ENCODE data around the gene RPL37. TPM values are rescaled to one million over a fixed set of nuclear protein-coding genes. Genes with fewer than 3 reads are reported as not detected.

RPL37 gene
- total RNA-seq, 1 donor = 164 TPM

GRCh38 chr5:40784027-40784653, 50.9 kb downstream of the RPL37 start:
- TF ChIP-seq, protein P1, sequence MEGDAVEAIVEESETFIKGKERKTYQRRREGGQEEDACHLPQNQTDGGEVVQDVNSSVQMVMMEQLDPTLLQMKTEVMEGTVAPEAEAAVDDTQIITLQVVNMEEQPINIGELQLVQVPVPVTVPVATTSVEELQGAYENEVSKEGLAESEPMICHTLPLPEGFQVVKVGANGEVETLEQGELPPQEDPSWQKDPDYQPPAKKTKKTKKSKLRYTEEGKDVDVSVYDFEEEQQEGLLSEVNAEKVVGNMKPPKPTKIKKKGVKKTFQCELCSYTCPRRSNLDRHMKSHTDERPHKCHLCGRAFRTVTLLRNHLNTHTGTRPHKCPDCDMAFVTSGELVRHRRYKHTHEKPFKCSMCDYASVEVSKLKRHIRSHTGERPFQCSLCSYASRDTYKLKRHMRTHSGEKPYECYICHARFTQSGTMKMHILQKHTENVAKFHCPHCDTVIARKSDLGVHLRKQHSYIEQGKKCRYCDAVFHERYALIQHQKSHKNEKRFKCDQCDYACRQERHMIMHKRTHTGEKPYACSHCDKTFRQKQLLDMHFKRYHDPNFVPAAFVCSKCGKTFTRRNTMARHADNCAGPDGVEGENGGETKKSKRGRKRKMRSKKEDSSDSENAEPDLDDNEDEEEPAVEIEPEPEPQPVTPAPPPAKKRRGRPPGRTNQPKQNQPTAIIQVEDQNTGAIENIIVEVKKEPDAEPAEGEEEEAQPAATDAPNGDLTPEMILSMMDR (IDR thresholded peaks at IDR 0.05; ENCODE audit: insufficient read depth, low read length) = no peak
- H3K4me3 ChIP-seq (ENCODE audit: low read depth, low read length) = no peak overlapping the region
- DNase-seq (ENCODE audit: low read depth) = no peak

DNA sequence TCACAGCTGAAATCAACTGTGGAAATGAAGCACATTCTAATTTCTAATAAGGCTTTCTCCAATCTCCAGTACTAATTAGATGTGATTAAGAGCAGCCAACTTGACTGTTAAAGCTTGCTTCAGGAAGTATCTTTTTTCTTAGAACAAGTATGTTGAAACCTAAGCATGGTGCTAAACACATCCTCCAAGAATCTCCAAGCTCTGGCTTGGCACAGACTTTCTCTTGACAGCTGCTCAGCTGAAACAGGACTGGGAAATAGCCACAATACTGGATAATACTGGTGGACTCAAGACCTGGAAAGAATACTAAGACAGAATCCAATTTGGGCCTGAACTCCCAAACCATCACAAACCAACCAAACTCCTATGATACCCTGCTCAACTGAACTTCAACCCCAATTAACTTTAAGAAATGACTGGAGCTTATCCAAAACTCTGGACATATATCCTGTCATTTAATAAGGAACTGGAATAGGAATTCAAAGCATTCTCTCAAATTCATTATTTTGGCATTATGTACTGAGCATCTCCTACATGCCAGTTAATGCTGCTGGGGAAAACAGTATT, 53.1 kb downstream of the RPL37 start:
- DNase-seq (ENCODE audit: low read depth) = peak; percentile 85

GRCh38 chr5:40780858-40781257, 54.2 kb downstream of the RPL37 start:
- no peak overlapping the region for H3K4me3 ChIP-seq (ENCODE audit: low read depth, low read length)
- no peak for DNase-seq (ENCODE audit: low read depth)
- TF ChIP-seq, protein P1 (IDR thresholded peaks at IDR 0.05; ENCODE audit: insufficient read depth, low read length) = no peak

More for the DNA sequence above, 53.1 kb downstream of the RPL37 start:
- TF ChIP-seq, protein P1 (IDR thresholded peaks at IDR 0.05; ENCODE audit: insufficient read depth, low read length) = no peak
- H3K4me3 ChIP-seq (ENCODE audit: low read depth, low read length) = no peak overlapping the region

DNA sequence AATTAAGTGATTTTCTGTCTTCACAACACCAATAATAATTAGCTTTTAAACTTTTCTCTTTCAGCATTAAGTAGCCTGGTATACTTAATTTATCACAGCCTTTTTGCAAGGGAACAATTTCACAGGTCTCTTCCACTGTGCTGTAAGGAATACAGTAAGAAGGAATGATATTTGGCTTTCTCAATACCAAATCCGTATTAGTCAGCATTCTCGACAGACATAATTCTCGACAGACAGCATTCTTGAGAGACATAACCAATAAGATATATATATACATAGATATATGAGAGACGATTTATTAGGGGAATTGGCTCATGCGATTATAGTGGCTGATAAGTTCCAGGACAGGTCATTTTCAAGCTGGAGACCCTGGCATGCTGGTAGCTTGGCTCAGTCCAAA, 54.8 kb downstream of the RPL37 start:
- TF ChIP-seq, protein P1 (IDR thresholded peaks at IDR 0.05; ENCODE audit: insufficient read depth, low read length) = no peak
- no peak overlapping the region for H3K4me3 ChIP-seq (ENCODE audit: low read depth, low read length)
- DNase-seq (ENCODE audit: low read depth) = no peak

GRCh38 chr5:40779561-40779960, 55.5 kb downstream of the RPL37 start:
- H3K4me3 ChIP-seq (ENCODE audit: low read depth, low read length) = no peak overlapping the region
- no peak for DNase-seq (ENCODE audit: low read depth)
- TF ChIP-seq, protein P1 (IDR thresholded peaks at IDR 0.05; ENCODE audit: insufficient read depth, low read length) = no peak

GRCh38 chr5:40778133-40778532, 56.9 kb downstream of the RPL37 start:
- no peak for DNase-seq (ENCODE audit: low read depth)
- H3K4me3 ChIP-seq (ENCODE audit: low read depth, low read length) = no peak overlapping the region
- TF ChIP-seq, protein P1 (IDR thresholded peaks at IDR 0.05; ENCODE audit: insufficient read depth, low read length) = no peak

DNA sequence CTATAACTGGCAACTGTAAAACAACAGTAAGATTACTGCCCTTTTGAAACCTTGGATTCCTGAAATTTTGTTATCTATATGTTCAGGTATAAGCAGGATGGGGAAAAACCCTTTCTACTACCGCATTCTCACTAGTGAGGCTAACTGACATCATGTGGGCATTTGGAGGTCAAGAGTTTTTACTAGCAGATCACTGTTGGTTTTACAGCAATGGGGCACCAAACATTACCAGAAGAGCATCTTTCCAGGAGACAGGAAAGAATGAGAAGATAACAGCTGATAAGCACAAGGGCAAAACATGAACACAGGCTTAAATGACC, 58.4 kb downstream of the RPL37 start:
- TF ChIP-seq, protein P1 (IDR thresholded peaks at IDR 0.05; ENCODE audit: insufficient read depth, low read length) = no peak
- DNase-seq (ENCODE audit: low read depth) = no peak
- no peak overlapping the region for H3K4me3 ChIP-seq (ENCODE audit: low read depth, low read length)

Data from fibroblast of the aortic adventitia (primary cell).